ENCODE measurements around the gene ADAMTS15. TPM values are rescaled to one million over a fixed set of nuclear protein-coding genes. Genes with fewer than 3 reads are reported as not detected.

The ADAMTS15 gene
- total RNA-seq, 1 donor from 2014 or later, result 13.8 TPM

DNA sequence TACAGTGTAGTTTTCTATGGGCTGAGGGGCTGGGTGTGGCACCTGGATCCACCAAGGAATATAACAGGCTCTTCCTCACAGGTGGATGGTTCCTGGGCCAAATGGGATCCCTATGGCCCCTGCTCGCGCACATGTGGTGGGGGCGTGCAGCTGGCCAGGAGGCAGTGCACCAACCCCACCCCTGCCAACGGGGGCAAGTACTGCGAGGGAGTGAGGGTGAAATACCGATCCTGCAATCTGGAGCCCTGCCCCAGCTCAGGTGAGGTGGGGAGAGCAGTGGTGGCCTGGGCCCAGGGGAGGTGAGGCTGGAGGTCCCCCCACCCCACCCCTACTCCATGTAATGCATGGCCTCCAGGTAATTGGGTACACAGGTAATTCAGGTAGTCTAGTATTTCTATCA lies 20.7 kb downstream of the ADAMTS15 start:
- Mint-ChIP-seq H3K27me3 (ENCODE audit: low read depth, unreplicated experiment) (peaks cover 12% of the 10 kb centered on the region), H3K36me3 (ENCODE audit: low read depth, unreplicated experiment) (peaks cover 8% of the 10 kb centered on the region)
- peaks cover 4% of the 10 kb centered on the region for H3K36me3 ChIP-seq (ENCODE audit: insufficient read depth, low read length)

GRCh38 chr11:130470832-130471706 lies 22.6 kb downstream of the ADAMTS15 start:
- H3K27me3 ChIP-seq (ENCODE audit: insufficient read depth, low read length), result no peaks in the 10 kb centered on the region
- H3K4me3 ChIP-seq (ENCODE audit: insufficient read depth, low read depth, low read length), result no peak overlapping the region
- no peak overlapping the region for H3K27ac ChIP-seq (ENCODE audit: low read depth, low read length)
- no peak overlapping the region for H3K9ac ChIP-seq (ENCODE audit: low read length)
- Mint-ChIP-seq H3K9me3 (ENCODE audit: unreplicated experiment) (no peaks in the 10 kb centered on the region), H3K27me3 (ENCODE audit: low read depth, unreplicated experiment) (peaks cover 19% of the 10 kb centered on the region), H3K4me1 (ENCODE audit: low read depth, unreplicated experiment) (peaks cover 8% of the 10 kb centered on the region), H3K36me3 (ENCODE audit: low read depth, unreplicated experiment) (peaks cover 8% of the 10 kb centered on the region), H3K4me3 (ENCODE audit: unreplicated experiment) (no peak overlapping the region), H3K27ac (ENCODE audit: unreplicated experiment) (peak overlapping the region; percentile 38)
- H3K4me1 ChIP-seq (ENCODE audit: insufficient read depth, low read length), result peaks cover 6% of the 10 kb centered on the region
- no peak overlapping the region for H3K4me2 ChIP-seq (ENCODE audit: low read length)
- peaks cover 4% of the 10 kb centered on the region for H3K36me3 ChIP-seq (ENCODE audit: insufficient read depth, low read length)
- FAIRE-seq (no peak), DNase-seq (ENCODE audit: low read depth) (no peak)
- H4K20me1 ChIP-seq (ENCODE audit: insufficient read depth, low read length), result no peaks in the 10 kb centered on the region
- no peaks in the 10 kb centered on the region for H3K79me2 ChIP-seq (ENCODE audit: insufficient read depth, low read length)
- H3K9me3 ChIP-seq (ENCODE audit: insufficient read depth, low read depth, low read length), result no peaks in the 10 kb centered on the region
- H2AFZ ChIP-seq (ENCODE audit: low read depth, low read length), result no peak overlapping the region
- TF ChIP-seq EZH2 (IDR thresholded peaks at IDR 0.05; ENCODE audit: insufficient read depth, low read length), result no peak
- TF ChIP-seq CTCF (IDR thresholded peaks at IDR 0.05; ENCODE audit: insufficient read depth, low read depth, low read length), result no peak

More for the DNA sequence above, 20.7 kb downstream of the ADAMTS15 start:
- H3K27me3 ChIP-seq (ENCODE audit: insufficient read depth, low read length), result no peaks in the 10 kb centered on the region
- H3K4me3 ChIP-seq (ENCODE audit: insufficient read depth, low read depth, low read length), result no peak overlapping the region
- FAIRE-seq (no peak), DNase-seq (ENCODE audit: low read depth) (no peak)
- H3K27ac Mint-ChIP-seq (ENCODE audit: unreplicated experiment), result no peak overlapping the region
- no peaks in the 10 kb centered on the region for H4K20me1 ChIP-seq (ENCODE audit: insufficient read depth, low read length)
- H2AFZ ChIP-seq (ENCODE audit: low read depth, low read length), result no peak overlapping the region
- no peaks in the 10 kb centered on the region for H3K4me1 Mint-ChIP-seq (ENCODE audit: low read depth, unreplicated experiment)
- H3K79me2 ChIP-seq (ENCODE audit: insufficient read depth, low read length), result no peaks in the 10 kb centered on the region
- H3K9ac ChIP-seq (ENCODE audit: low read length), result no peak overlapping the region
- H3K9me3 ChIP-seq (ENCODE audit: insufficient read depth, low read depth, low read length), result no peaks in the 10 kb centered on the region
- H3K9me3 Mint-ChIP-seq (ENCODE audit: unreplicated experiment), result no peaks in the 10 kb centered on the region
- H3K4me2 ChIP-seq (ENCODE audit: low read length), result no peak overlapping the region
- no peaks in the 10 kb centered on the region for H3K4me1 ChIP-seq (ENCODE audit: insufficient read depth, low read length)
- TF ChIP-seq CTCF (IDR thresholded peaks at IDR 0.05; ENCODE audit: insufficient read depth, low read depth, low read length), result no peak
- H3K27ac ChIP-seq (ENCODE audit: low read depth, low read length), result no peak overlapping the region
- H3K4me3 Mint-ChIP-seq (ENCODE audit: unreplicated experiment), result no peak overlapping the region
